ENCODE measurements around the gene MYDGF. TPM values are rescaled to one million over a fixed set of nuclear protein-coding genes. Genes with fewer than 3 reads are reported as not detected.

Gene MYDGF
- total RNA-seq, 1 experiment from 2014 or later: 128 TPM

DNA sequence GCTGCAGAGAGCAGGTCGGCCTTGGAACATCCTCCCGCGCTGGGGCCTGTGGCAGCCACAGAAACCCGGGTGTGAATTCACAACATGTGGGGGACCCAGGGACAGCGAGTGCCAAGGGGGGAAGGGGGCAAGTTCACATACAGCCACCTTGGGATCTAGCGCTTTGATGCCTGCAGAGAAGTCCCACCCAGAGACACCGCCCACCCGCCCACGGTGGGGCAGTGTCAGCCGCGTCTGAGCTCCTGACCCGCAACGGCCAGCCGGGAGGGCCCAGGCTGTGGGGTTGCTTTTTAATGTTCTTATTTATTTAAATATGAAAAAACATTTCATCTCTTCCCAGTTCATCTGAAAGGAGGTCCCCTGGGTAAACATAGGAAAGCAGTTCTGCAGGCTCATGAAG lies 12.9 kb downstream of the MYDGF start:
- Histone ChIP-seq H3K36me3 (ENCODE audit: insufficient read depth, low read length, poor library complexity, severe bottlenecking) (peaks cover 48% of the 10 kb centered on the region), H3K4me1 (ENCODE audit: insufficient read depth, low read length, poor library complexity, severe bottlenecking) (no peaks in the 10 kb centered on the region), H3K27ac (ENCODE audit: low read depth, low read length, poor library complexity, severe bottlenecking) (no peak overlapping the region), H3K4me3 (ENCODE audit: low read depth, low read length, poor library complexity, severe bottlenecking) (no peak overlapping the region), H3K27me3 (replicated peaks; ENCODE audit: insufficient read depth, low read depth, low read length, poor library complexity) (no peaks in the 10 kb centered on the region), H3K9me3 (ENCODE audit: low read depth, low read length, poor library complexity, severe bottlenecking) (no peaks in the 10 kb centered on the region)
- DNase-seq (ENCODE audit: low spot score): no peak
- TF ChIP-seq, protein P1, sequence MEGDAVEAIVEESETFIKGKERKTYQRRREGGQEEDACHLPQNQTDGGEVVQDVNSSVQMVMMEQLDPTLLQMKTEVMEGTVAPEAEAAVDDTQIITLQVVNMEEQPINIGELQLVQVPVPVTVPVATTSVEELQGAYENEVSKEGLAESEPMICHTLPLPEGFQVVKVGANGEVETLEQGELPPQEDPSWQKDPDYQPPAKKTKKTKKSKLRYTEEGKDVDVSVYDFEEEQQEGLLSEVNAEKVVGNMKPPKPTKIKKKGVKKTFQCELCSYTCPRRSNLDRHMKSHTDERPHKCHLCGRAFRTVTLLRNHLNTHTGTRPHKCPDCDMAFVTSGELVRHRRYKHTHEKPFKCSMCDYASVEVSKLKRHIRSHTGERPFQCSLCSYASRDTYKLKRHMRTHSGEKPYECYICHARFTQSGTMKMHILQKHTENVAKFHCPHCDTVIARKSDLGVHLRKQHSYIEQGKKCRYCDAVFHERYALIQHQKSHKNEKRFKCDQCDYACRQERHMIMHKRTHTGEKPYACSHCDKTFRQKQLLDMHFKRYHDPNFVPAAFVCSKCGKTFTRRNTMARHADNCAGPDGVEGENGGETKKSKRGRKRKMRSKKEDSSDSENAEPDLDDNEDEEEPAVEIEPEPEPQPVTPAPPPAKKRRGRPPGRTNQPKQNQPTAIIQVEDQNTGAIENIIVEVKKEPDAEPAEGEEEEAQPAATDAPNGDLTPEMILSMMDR (conservative IDR thresholded peaks at IDR 0.05; ENCODE audit: low read depth, low read length): no peak
- TF ChIP-seq EZH2 (IDR thresholded peaks at IDR 0.05; ENCODE audit: borderline replicate concordance, low read depth, low read length, poor library complexity, severe bottlenecking): no peak
- ChIA-PET CTCF (no interaction called here), POLR2A (ENCODE audit: low non-redundant PET) (no interaction called here)
- intact Hi-C loops (cut with micrococcal nuclease; ENCODE audit: unreplicated experiment): no loop called here
- BruUV-seq (replicated peaks): no TSS peak

DNA sequence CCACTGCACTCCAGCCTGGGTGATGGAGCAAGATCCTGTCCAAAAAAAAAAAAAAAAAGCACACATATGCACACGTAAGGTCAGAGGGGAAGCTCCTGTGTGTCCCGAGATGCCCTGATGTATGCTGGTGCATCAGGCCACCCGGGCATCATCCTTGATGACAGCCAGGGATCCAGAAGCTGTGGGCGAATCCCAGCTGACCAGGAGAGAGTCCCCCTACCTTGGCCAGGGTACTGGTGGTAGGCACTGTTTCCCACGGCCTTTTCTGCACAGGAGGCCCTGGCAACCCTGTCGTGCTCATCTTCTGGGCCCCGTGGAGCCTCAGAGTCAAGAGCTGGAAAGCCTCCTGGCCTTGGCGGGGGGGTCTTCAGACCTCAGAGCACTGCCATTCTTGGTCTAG lies 14.0 kb downstream of the MYDGF start:
- Histone ChIP-seq H3K27me3 (replicated peaks; ENCODE audit: insufficient read depth, low read depth, low read length, poor library complexity) (no peaks in the 10 kb centered on the region), H3K4me1 (ENCODE audit: insufficient read depth, low read length, poor library complexity, severe bottlenecking) (no peaks in the 10 kb centered on the region), H3K4me3 (ENCODE audit: low read depth, low read length, poor library complexity, severe bottlenecking) (no peak overlapping the region), H3K27ac (ENCODE audit: low read depth, low read length, poor library complexity, severe bottlenecking) (no peak overlapping the region), H3K36me3 (ENCODE audit: insufficient read depth, low read length, poor library complexity, severe bottlenecking) (peaks cover 52% of the 10 kb centered on the region), H3K9me3 (ENCODE audit: low read depth, low read length, poor library complexity, severe bottlenecking) (no peaks in the 10 kb centered on the region)
- no peak for DNase-seq (ENCODE audit: low spot score)
- TF ChIP-seq, protein P1 (conservative IDR thresholded peaks at IDR 0.05; ENCODE audit: low read depth, low read length): no peak
- TF ChIP-seq EZH2 (IDR thresholded peaks at IDR 0.05; ENCODE audit: borderline replicate concordance, low read depth, low read length, poor library complexity, severe bottlenecking): no peak
- CTCF ChIA-PET: no interaction called here
- no TSS peak for BruUV-seq (replicated peaks)
- intact Hi-C loops (cut with micrococcal nuclease; ENCODE audit: unreplicated experiment): no loop called here
- POLR2A ChIA-PET (ENCODE audit: low non-redundant PET): no interaction called here

DNA sequence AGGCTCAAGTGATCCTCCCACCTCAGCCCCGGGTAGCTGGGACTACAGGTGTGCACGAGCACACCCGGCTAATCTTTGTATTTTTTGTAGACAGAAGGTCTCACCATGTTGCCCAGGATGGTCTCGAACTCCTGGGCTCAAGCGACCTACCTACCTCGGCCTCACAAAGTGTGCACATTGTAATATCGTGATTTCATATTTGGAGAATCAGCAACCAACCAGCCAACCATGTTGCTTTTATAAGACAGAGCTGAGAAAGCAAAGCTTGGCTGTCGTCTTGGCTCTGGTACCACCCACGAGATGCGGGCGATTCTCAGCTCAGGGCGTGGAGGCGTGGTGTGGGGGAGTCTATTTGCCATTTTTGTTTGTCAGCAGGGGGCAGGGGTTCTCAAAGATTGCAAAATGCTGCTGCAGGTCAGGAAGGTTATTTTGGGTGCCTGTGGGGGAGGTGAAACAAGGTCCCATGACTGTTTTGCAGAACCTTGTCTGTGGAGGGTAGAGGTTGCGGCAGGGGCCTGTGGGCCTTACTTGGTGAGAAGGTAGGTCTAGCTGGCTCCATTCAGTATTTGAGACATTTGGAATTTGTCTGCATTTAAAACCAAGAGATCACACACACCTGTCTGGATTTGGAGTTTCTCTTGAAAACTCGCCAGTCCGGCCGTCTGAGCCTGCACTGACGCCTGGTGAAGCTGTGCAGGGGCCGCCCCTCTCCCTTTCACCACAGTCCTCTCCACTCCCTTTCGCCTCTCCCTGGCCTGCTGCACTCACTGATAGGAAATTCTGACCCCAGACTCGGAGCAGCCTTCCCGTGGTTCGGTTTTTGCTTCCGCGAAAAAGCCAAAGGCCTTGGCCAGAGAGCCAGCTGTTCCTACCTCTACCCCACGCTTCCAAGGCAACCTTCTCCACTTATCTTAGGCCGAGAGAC lies 15.4 kb downstream of the MYDGF start:
- ChIA-PET POLR2A (ENCODE audit: low non-redundant PET) (interaction anchor here (0.6 kb wide), 3 partner anchors 199 to 798 kb away, joined by 3 to 6 read pairs (median 4); no protein-coding TSS in a partner anchor), CTCF (no interaction called here)
- H3K36me3 ChIP-seq (ENCODE audit: insufficient read depth, low read length, poor library complexity, severe bottlenecking): peaks cover 41% of the 10 kb centered on the region
- intact Hi-C loops (cut with micrococcal nuclease; ENCODE audit: unreplicated experiment): no loop called here
- H3K9me3 ChIP-seq (ENCODE audit: low read depth, low read length, poor library complexity, severe bottlenecking): no peaks in the 10 kb centered on the region
- TF ChIP-seq EZH2 (IDR thresholded peaks at IDR 0.05; ENCODE audit: borderline replicate concordance, low read depth, low read length, poor library complexity, severe bottlenecking): no peak
- TF ChIP-seq, protein P1 (conservative IDR thresholded peaks at IDR 0.05; ENCODE audit: low read depth, low read length): no peak
- TSS peak; percentile 49 for BruUV-seq (replicated peaks)
- DNase-seq (ENCODE audit: low spot score): no peak
- no peaks in the 10 kb centered on the region for H3K4me1 ChIP-seq (ENCODE audit: insufficient read depth, low read length, poor library complexity, severe bottlenecking)
- peak overlapping the region; percentile 28 for H3K27ac ChIP-seq (ENCODE audit: low read depth, low read length, poor library complexity, severe bottlenecking)
- no peak overlapping the region for H3K4me3 ChIP-seq (ENCODE audit: low read depth, low read length, poor library complexity, severe bottlenecking)
- no peaks in the 10 kb centered on the region for H3K27me3 ChIP-seq (replicated peaks; ENCODE audit: insufficient read depth, low read depth, low read length, poor library complexity)
